ENCODE results near the gene IL15.

GRCh38 chr4:141660880-141661279, 24.5 kb downstream of the IL15 start:
- TF ChIP-seq CTCF (IDR thresholded peaks at IDR 0.05; ENCODE audit: low read depth, low read length) (no peak), EZH2phosphoT487 (IDR thresholded peaks at IDR 0.05; ENCODE audit: low read depth) (no peak)
